Measurements from ENCODE around the gene TMEM120B.

- TF ChIP-seq CTCF (IDR thresholded peaks at IDR 0.05; ENCODE audit: low read depth, low read length) (no peak), EZH2phosphoT487 (IDR thresholded peaks at IDR 0.05; ENCODE audit: low read depth) (no peak)
Measured at GRCh38 chr12:121806546-121807423, 94.2 kb downstream of the TMEM120B start.

All from OCI-LY3 (cell line).